Measurements from ENCODE around the gene NEDD4L.

GRCh38 chr18:58087928-58088690 lies 44.1 kb downstream of the NEDD4L start:
- TF ChIP-seq, protein P1, sequence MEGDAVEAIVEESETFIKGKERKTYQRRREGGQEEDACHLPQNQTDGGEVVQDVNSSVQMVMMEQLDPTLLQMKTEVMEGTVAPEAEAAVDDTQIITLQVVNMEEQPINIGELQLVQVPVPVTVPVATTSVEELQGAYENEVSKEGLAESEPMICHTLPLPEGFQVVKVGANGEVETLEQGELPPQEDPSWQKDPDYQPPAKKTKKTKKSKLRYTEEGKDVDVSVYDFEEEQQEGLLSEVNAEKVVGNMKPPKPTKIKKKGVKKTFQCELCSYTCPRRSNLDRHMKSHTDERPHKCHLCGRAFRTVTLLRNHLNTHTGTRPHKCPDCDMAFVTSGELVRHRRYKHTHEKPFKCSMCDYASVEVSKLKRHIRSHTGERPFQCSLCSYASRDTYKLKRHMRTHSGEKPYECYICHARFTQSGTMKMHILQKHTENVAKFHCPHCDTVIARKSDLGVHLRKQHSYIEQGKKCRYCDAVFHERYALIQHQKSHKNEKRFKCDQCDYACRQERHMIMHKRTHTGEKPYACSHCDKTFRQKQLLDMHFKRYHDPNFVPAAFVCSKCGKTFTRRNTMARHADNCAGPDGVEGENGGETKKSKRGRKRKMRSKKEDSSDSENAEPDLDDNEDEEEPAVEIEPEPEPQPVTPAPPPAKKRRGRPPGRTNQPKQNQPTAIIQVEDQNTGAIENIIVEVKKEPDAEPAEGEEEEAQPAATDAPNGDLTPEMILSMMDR (IDR thresholded peaks at IDR 0.05; ENCODE audit: insufficient read depth, low read length, poor library complexity, severe bottlenecking) = no peak
- TF ChIP-seq EZH2phosphoT487 (conservative IDR thresholded peaks at IDR 0.05; ENCODE audit: low read length) = no peak
